ENCODE data around the gene IMPDH2.

DNA sequence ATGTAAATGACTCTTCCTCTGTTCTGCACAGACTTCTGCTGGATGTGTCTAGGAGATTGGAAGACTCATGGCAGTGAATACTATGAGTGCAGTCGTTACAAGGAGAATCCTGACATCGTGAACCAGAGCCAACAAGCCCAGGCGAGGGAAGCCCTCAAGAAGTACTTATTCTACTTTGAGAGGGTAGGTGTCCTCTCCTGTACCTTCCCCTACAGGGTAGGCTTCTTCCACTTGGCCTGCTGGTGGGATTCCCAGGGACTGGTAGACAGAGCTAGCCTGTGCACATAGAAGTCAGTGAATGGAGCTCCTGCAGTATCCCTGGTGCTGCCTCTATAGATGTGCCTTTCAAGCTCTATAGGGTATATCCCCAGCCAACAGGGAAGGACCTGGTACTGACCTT, 49.7 kb downstream of the IMPDH2 start:
- TF ChIP-seq, protein P1, sequence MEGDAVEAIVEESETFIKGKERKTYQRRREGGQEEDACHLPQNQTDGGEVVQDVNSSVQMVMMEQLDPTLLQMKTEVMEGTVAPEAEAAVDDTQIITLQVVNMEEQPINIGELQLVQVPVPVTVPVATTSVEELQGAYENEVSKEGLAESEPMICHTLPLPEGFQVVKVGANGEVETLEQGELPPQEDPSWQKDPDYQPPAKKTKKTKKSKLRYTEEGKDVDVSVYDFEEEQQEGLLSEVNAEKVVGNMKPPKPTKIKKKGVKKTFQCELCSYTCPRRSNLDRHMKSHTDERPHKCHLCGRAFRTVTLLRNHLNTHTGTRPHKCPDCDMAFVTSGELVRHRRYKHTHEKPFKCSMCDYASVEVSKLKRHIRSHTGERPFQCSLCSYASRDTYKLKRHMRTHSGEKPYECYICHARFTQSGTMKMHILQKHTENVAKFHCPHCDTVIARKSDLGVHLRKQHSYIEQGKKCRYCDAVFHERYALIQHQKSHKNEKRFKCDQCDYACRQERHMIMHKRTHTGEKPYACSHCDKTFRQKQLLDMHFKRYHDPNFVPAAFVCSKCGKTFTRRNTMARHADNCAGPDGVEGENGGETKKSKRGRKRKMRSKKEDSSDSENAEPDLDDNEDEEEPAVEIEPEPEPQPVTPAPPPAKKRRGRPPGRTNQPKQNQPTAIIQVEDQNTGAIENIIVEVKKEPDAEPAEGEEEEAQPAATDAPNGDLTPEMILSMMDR (IDR thresholded peaks at IDR 0.05 in 4 of 5, conservative IDR thresholded peaks at IDR 0.05 in 1 of 5) = no peak
- TF ChIP-seq POLR2A (IDR thresholded peaks at IDR 0.05) = no peak

Measured in gastrocnemius medialis (tissue), 4 donors.